HG02678 (cell line): Measurements from ENCODE around the gene KCTD8.
A peak's percentile ranks its signal among the peaks of the same experiment; 100 is the strongest.

Experiments
- ATAC-seq: cut with Tn5 transposase; IDR thresholded peaks from one replicate; pipeline ENCODE4 v1.9.1; 2021; ENCODE audit warnings: mild to moderate bottlenecking, moderate library complexity; ENCODE audit not compliant: unreplicated experiment

KCTD8 gene

DNA sequence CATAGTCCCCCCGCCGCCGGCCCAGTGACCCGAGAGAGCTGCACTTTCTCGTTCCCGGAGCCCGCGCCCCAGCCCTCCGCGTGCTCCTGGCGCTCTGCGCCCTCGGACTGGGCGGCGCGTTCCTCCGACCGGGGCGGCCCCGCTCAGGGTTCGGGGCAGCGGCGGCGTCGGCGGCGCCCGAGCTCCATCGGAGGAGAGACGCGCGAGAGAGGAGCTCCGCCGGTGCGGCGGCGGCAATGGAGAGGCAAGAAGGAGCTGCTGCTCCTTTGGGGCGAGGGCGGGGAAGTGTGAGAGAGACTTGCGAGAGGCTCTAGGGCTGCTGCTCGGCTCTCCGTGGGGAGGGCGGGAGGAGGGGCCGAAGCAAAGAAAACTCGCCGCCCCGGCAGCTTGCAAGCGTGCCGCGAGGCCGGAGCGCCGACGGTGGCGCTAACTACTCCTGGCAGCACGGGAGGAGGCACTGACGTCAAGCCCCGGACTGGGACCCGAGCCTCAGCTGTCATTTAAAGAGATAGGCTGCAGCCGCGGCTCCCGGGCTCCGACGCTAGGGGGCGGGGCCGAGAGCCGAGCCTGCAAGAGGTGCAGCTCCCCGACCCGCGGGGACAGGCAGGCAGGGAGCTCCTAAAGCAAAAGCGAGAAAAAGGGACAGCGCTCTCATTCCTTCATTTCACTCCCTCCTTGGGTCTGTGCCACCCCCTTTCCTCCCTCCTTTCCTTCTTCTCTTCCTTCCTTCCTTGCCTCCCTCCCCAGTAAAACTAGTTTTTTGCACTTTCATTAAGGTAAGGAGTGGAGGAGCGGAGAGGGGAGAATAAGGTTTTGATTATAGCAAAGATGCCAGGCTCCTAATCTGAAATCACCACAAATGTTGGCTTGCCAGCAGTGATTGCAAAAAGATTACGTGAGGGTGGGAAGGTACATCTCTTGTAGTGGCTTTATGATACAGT, at the start of gene KCTD8:
Gene KCTD8, minus strand, starts transcription at position 289 of the 941 bp plus-strand sequence.
- peak; percentile 93 for ATAC-seq

- ATAC-seq: no peak
These were observed 46.4 kb upstream of the KCTD8 start for GRCh38 chr4:44494810-44495701.

DNA sequence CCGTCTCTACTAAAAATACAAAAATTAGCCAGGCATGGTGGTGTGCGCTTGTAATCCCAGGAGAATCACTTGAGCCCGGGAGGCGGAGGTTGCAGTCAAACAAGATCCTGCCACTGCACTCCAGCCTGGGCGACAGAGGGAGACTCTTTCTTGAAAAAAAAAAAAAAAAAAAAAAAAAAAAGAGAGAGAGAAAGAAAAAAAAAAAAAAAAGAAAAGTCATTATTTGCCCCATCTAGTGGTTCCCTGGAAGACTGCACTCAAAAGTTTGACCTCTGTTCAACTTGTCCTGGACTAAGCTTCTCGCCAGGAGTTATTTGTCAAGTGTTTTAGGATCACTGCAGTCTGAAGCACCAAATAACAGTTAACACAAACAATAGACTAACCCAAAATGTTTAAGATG, 45.3 kb upstream of the KCTD8 start:
- ATAC-seq: peak; percentile 68

GRCh38 chr4:44487341-44487740, 38.7 kb upstream of the KCTD8 start:
- ATAC-seq: no peak

GRCh38 chr4:44479731-44480130, 31.1 kb upstream of the KCTD8 start:
- no peak for ATAC-seq

GRCh38 chr4:44462259-44462658, 13.7 kb upstream of the KCTD8 start:
- ATAC-seq: no peak

- ATAC-seq: no peak
These were observed 775 bp downstream of the KCTD8 start for GRCh38 chr4:44447563-44448504.

- ATAC-seq: no peak
These were observed 1.6 kb downstream of the KCTD8 start for GRCh38 chr4:44446801-44447562.

- no peak for ATAC-seq
These were observed 2.4 kb downstream of the KCTD8 start for GRCh38 chr4:44446191-44446590.

DNA sequence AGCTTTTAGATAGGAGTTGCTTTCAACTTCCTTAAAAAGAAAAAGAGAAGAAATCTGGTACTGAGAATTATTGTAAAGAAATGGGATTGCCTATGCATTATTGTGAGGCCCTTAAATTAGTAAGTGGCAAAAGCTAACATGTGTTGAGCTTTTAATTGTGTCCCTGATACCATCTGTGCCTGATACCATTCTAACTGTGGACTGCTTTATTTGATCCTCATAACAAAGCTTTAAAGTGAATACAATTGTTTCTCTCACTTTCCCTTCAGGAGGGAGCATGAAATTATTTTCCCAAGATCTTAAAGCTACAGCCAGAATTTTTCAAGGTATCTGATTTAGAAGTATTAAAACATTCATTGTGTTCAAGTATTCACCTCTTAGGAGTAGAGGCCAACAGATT, 9.9 kb downstream of the KCTD8 start:
- ATAC-seq: no peak

GRCh38 chr4:44434247-44434646, 14.4 kb downstream of the KCTD8 start:
- no peak for ATAC-seq

- no peak for ATAC-seq
These were observed 22.9 kb downstream of the KCTD8 start for GRCh38 chr4:44425614-44426208.

GRCh38 chr4:44422912-44423311, 25.7 kb downstream of the KCTD8 start:
- ATAC-seq: no peak

DNA sequence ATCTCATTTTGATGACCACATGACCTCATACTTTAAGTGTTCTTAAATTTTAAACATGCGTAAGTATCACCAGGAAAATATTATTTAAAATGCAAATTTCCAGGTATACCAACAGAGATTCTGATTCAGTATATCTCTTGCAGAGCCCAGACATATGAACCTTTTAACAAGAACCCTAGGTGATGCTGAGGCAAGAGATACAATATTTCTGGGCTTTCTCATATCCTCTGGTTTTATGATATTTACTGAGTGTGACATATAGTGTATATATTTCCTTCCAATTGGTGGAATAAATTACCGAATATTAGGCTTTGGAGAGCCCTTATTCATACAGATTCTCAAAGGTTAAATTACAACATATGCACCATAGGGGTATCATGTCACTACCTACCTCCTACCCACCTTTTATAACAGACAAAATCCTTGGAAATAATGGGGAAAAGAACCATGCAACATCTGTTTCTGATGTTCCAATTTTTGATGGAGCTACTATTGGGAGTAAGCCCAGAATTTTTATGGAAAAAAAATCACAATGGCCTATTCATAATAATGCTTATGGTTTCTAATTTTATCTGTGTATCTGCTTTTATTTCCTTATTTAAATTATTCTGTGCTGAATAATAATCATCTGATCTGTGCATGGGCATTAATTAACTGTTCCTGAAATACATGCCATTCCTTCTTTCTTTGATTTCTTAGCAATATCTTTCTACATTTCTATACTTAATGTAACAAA, 27.1 kb downstream of the KCTD8 start:
- no peak for ATAC-seq

DNA sequence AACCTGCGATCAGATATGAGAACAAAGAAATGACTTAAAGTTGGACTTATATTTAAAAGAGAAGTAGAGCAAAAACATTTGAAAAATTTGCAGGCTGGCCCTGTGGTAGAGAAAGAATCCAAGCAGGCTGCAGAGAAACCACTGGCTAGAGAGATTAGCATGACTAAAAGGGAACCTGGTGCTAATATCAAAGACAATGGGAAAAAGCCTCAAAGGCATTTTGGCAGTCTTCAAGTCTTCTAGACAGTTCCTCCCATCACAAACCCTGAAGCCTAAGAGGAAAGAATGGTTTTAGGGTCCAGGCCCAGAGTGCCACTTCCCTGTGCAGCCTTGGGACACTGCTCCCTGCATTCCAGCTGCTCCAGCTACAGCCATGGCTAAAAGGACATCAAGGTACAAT, 33.4 kb downstream of the KCTD8 start:
- ATAC-seq: no peak

DNA sequence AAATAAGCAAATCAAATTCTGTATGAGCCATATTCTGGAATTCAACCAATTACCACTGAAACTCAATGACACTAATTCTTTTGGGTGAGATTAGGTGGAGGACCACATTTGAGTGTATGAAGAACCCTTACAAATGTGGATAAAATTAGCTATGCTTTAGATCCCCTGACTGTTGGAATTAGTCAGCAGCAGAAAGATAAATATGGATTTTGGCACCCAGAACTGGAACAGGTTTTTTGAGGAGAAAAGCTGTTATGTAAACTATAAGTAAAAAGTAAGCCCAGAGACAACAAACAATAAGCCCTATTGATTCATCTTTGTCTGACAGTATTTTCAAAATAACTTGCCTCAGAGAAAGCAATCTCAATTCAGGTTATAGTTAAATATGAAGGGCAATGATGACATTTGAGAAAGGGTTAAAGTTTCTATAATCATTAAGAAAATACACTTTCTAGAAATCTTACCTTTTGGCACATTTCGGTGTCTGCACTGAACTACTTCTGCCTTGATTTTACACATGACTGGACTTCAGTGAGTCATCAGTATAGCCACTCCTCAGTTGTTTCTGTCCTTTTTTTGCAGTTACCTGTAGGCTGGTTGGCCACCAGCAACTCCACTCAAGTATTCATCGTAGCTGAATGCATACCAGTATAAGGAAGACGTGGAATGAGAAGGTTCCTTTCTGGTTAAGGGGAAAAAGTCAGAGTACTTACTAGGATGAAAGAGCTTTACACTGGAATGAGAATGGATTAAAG, 80.0 kb downstream of the KCTD8 start:
- ATAC-seq: no peak

- ATAC-seq: no peak
These were observed 94.4 kb downstream of the KCTD8 start for GRCh38 chr4:44354172-44354571.

GRCh38 chr4:44351069-44351468, 97.5 kb downstream of the KCTD8 start:
- ATAC-seq: no peak
